ENCODE results near the gene LHCGR. TPM values are rescaled to one million over a fixed set of nuclear protein-coding genes. Genes with fewer than 3 reads are reported as not detected.

LHCGR gene
- total RNA-seq, 1 experiment from 2014 or later: 0.31 TPM

GRCh38 chr2:48674933-48675332 lies 80.6 kb downstream of the LHCGR start:
- no peaks in the 10 kb centered on the region for H3K4me1 Mint-ChIP-seq
- CTCF ChIA-PET: no interaction called here
- no peaks in the 10 kb centered on the region for H3K27me3 Mint-ChIP-seq (ENCODE audit: low read depth)
- TF ChIP-seq AR (CRISPR knock-in tag; IDR thresholded peaks at IDR 0.05) (no peak), ZNF512 (CRISPR knock-in tag; IDR thresholded peaks at IDR 0.05; ENCODE audit: borderline replicate concordance) (no peak), USF1 (CRISPR knock-in tag; IDR thresholded peaks at IDR 0.05) (no peak), ZNF232 (CRISPR knock-in tag; IDR thresholded peaks at IDR 0.05) (no peak), E2F4 (CRISPR knock-in tag; IDR thresholded peaks at IDR 0.05; ENCODE audit: borderline replicate concordance, low read depth) (no peak), JUN (CRISPR knock-in tag; IDR thresholded peaks at IDR 0.05) (no peak), FOXJ3 (CRISPR knock-in tag; IDR thresholded peaks at IDR 0.05; ENCODE audit: borderline replicate concordance) (no peak), STAT6 (CRISPR knock-in tag; conservative IDR thresholded peaks at IDR 0.05; ENCODE audit: low read depth) (no peak), PREB (CRISPR knock-in tag; IDR thresholded peaks at IDR 0.05; ENCODE audit: borderline replicate concordance) (no peak), TP53 (CRISPR knock-in tag; IDR thresholded peaks at IDR 0.05) (no peak)
- H3K4me3 Mint-ChIP-seq: no peak overlapping the region
- no peak overlapping the region for H3K27ac Mint-ChIP-seq
- POLR2A ChIA-PET: no interaction called here
- ATAC-seq (no peak), DNase-seq (ENCODE audit: low spot score) (no peak)
- H3K36me3 Mint-ChIP-seq: no peaks in the 10 kb centered on the region
- peaks cover 10% of the 10 kb centered on the region for H3K9me3 Mint-ChIP-seq

- H3K4me3 Mint-ChIP-seq: no peak overlapping the region
- CTCF ChIA-PET: no interaction called here
- POLR2A ChIA-PET: no interaction called here
- DNase-seq (ENCODE audit: low spot score) (no peak), ATAC-seq (no peak)
- no peaks in the 10 kb centered on the region for H3K36me3 Mint-ChIP-seq
- H3K27ac Mint-ChIP-seq: no peak overlapping the region
- no peaks in the 10 kb centered on the region for H3K4me1 Mint-ChIP-seq
- H3K27me3 Mint-ChIP-seq (ENCODE audit: low read depth): no peaks in the 10 kb centered on the region
- H3K9me3 Mint-ChIP-seq: peaks cover 10% of the 10 kb centered on the region
- TF ChIP-seq CREM (CRISPR knock-in tag; IDR thresholded peaks at IDR 0.05) (no peak), SOX15 (CRISPR knock-in tag; IDR thresholded peaks at IDR 0.05) (no peak), NR2C2 (CRISPR knock-in tag; IDR thresholded peaks at IDR 0.05) (no peak), E2F4 (CRISPR knock-in tag; IDR thresholded peaks at IDR 0.05; ENCODE audit: borderline replicate concordance, low read depth) (no peak), JUN (CRISPR knock-in tag; IDR thresholded peaks at IDR 0.05) (no peak), CTCF (IDR thresholded peaks at IDR 0.05) (no peak), PRRX2 (CRISPR knock-in tag; IDR thresholded peaks at IDR 0.05) (no peak), NFYB (CRISPR knock-in tag; conservative IDR thresholded peaks at IDR 0.05; ENCODE audit: low read depth) (no peak), ESRRA (CRISPR knock-in tag; IDR thresholded peaks at IDR 0.05; ENCODE audit: borderline replicate concordance) (no peak), RORB (CRISPR knock-in tag; IDR thresholded peaks at IDR 0.05) (no peak)
Measured at GRCh38 chr2:48673581-48673980, 81.9 kb downstream of the LHCGR start.
